ENCODE data around the gene CCDC183. TPM values are rescaled to one million over a fixed set of nuclear protein-coding genes. Genes with fewer than 3 reads are reported as not detected.

CCDC183 gene
- total RNA-seq, 2 experiments from 2014 or later, result 0.88 to 1.3 TPM

DNA sequence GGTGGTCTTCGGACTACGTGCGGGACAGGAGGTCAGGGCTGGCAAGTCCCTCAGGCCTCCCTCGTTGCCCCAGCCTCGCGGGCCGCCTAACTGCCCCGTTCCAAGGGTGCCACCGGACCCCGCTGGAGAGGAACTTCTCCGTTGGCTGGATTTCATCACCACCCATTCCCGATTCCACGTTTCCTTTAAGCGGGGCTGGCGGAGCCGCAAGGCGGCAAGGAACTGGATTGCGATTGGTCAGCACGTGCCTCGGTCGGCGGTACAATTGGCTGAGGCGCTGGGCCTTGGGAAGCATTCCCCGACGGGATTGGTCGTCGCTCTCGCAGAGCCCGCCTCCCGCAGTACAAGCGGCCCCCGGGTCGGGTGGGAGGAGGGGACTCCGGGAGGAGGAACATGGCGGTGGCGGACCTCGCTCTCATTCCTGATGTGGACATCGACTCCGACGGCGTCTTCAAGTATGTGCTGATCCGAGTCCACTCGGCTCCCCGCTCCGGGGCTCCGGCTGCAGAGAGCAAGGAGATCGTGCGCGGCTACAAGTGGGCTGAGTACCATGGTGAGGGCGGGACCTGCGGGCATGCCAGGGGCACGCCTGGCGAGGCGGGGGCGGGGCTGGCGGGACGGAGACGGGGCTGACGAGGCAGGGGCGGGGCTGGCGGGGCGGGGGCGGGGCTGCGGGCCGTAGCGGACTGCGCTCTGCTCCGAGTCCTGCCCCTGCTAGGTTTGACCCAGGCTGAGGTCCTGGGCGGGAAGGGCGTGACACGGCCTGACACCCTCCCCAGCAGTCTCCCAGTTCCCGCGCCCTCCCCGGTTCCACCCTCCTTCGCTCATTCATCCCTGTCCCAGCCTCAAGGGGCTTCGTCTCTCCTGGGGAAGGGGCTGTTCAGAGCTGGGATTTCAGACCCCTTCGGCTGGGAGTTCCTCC lies 53.2 kb downstream of the CCDC183 start, which contains the start of gene PHPT1:
PHPT1 (plus strand) TSS at position 372 of the 922 bp plus-strand sequence; CDS start at position 394, 22 bp downstream.
- Histone ChIP-seq H2AFZ (ENCODE audit: low read length) (peak within 1 kb of the TSS; percentile 45; the same call in 1 of the 2 replicates), H3K4me2 (ENCODE audit: low read length) (peak within 1 kb of the TSS; percentile 76), H3K4me1 (ENCODE audit: insufficient read depth, low read length, poor library complexity, severe bottlenecking) (peaks cover 10% of the 10 kb centered on the region), H3K4me3 (ENCODE audit: low read depth, low read length, poor library complexity, severe bottlenecking) (peak within 1 kb of the TSS; percentile 87), H3K79me2 (ENCODE audit: insufficient read depth, low read depth, low read length) (no peaks in the 10 kb centered on the region), H4K20me1 (ENCODE audit: insufficient read depth, low read length) (no peaks in the 10 kb centered on the region), H3K9me3 (ENCODE audit: low read length) (no peaks in the 10 kb centered on the region), H3K27ac (ENCODE audit: low read depth, low read length, poor library complexity, severe bottlenecking) (peak within 1 kb of the TSS; percentile 55), H3K9me2 (ENCODE audit: insufficient read depth, low read length) (no peaks in the 10 kb centered on the region), H3K36me3 (ENCODE audit: insufficient read depth, low read length) (peaks cover 4% of the 10 kb centered on the region)
- CTCF ChIA-PET (ENCODE audit: unreplicated experiment), result no interaction called here
- intact Hi-C loops (cut with micrococcal nuclease; ENCODE audit: unreplicated experiment), result loop anchor here (1.0 to 2.0 kb wide), 3 partner anchors 17 to 40 kb away; partner anchors contain the start of genes EDF1 and TRAF2
- BruUV-seq (replicated peaks), result no TSS peak
- POLR2A ChIA-PET, result no interaction called here
- TF ChIP-seq EZH2phosphoT487 (IDR thresholded peaks at IDR 0.05; ENCODE audit: borderline replicate concordance, low read depth, low read length), result no peak
- TF ChIP-seq, protein P1, sequence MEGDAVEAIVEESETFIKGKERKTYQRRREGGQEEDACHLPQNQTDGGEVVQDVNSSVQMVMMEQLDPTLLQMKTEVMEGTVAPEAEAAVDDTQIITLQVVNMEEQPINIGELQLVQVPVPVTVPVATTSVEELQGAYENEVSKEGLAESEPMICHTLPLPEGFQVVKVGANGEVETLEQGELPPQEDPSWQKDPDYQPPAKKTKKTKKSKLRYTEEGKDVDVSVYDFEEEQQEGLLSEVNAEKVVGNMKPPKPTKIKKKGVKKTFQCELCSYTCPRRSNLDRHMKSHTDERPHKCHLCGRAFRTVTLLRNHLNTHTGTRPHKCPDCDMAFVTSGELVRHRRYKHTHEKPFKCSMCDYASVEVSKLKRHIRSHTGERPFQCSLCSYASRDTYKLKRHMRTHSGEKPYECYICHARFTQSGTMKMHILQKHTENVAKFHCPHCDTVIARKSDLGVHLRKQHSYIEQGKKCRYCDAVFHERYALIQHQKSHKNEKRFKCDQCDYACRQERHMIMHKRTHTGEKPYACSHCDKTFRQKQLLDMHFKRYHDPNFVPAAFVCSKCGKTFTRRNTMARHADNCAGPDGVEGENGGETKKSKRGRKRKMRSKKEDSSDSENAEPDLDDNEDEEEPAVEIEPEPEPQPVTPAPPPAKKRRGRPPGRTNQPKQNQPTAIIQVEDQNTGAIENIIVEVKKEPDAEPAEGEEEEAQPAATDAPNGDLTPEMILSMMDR (conservative IDR thresholded peaks at IDR 0.05; ENCODE audit: low read length), result no peak
- peak; percentile 99 for DNase-seq (ENCODE audit: low spot score)

DNA sequence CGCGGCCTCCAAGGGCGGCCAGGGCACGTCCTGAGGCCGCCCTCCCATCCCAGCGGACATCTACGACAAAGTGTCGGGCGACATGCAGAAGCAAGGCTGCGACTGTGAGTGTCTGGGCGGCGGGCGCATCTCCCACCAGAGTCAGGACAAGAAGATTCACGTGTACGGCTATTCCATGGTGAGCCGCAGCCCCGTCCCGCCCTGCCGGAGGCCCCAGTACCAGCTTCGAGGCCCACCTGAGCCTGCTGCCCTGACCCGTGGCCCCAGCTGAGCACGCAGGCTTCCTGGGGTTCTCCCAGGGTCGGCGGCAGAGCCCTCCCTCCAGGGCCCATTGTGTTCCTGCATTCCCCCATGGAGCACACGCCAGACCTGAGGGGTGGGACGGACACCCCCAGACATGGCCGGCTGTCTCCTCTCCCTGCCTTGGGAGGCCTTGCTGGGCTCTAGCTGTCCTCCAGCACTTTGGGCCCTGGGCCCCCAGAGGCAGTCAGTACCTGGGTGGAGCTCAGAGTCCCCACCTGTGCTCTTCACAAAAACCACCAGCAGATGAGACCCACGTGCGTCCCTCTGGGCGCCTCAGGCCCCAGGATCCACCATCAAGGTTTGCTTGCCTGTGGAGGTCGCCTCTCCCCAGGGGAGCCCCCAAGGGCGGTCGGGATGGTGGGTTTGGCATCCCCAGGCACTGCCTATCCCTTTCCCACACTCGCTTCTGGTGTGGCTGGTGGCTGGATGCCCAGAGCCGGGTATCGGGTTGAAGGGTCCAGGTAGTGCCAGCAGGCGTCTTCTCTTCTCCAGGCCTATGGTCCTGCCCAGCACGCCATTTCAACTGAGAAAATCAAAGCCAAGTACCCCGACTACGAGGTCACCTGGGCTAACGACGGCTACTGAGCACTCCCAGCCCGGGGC lies 54.1 kb downstream of the CCDC183 start:
- no peak for DNase-seq (ENCODE audit: low spot score)
- intact Hi-C loops (cut with micrococcal nuclease; ENCODE audit: unreplicated experiment), result loop anchor here (1.0 to 2.0 kb wide), 3 partner anchors 16 to 41 kb away; partner anchors contain the start of genes EDF1 and TRAF2
- peaks cover 4% of the 10 kb centered on the region for H3K36me3 ChIP-seq (ENCODE audit: insufficient read depth, low read length)
- H3K79me2 ChIP-seq (ENCODE audit: insufficient read depth, low read depth, low read length), result no peaks in the 10 kb centered on the region
- no peaks in the 10 kb centered on the region for H3K9me3 ChIP-seq (ENCODE audit: low read length)
- no peak for TF ChIP-seq EZH2phosphoT487 (IDR thresholded peaks at IDR 0.05; ENCODE audit: borderline replicate concordance, low read depth, low read length)
- TF ChIP-seq, protein P1 (conservative IDR thresholded peaks at IDR 0.05; ENCODE audit: low read length), result no peak
- no peaks in the 10 kb centered on the region for H4K20me1 ChIP-seq (ENCODE audit: insufficient read depth, low read length)
- peaks cover 10% of the 10 kb centered on the region for H3K4me1 ChIP-seq (ENCODE audit: insufficient read depth, low read length, poor library complexity, severe bottlenecking)
- BruUV-seq (replicated peaks), result no TSS peak
- peak overlapping the region; percentile 76 for H3K4me2 ChIP-seq (ENCODE audit: low read length)
- peak overlapping the region; percentile 87 for H3K4me3 ChIP-seq (ENCODE audit: low read depth, low read length, poor library complexity, severe bottlenecking)
- CTCF ChIA-PET (ENCODE audit: unreplicated experiment), result no interaction called here
- H3K9me2 ChIP-seq (ENCODE audit: insufficient read depth, low read length), result no peaks in the 10 kb centered on the region
- H2AFZ ChIP-seq (ENCODE audit: low read length), result no peak overlapping the region
- H3K27ac ChIP-seq (ENCODE audit: low read depth, low read length, poor library complexity, severe bottlenecking), result no peak overlapping the region
- POLR2A ChIA-PET, result no interaction called here

Data from OCI-LY7 (cell line).